Smooth muscle cell (in vitro differentiated cells): ENCODE results near the gene AGBL1. TPM values are rescaled to one million over a fixed set of nuclear protein-coding genes. Genes with fewer than 3 reads are reported as not detected.
A peak's percentile ranks its signal among the peaks of the same experiment; 100 is the strongest.

ENCODE experiments used
- DNase-seq: peaks from one replicate; lab custom pipeline; 2025; ENCODE audit not compliant: unreplicated experiment; lab: John Stamatoyannopoulos, UW
- H2AFZ ChIP-seq: fragments of 200-600 bp; sonication (generic); 2 replicates; pipeline ENCODE4 v1.6.0; 2016; ENCODE audit warnings: antibody characterized with exemption, low read depth, mild to moderate bottlenecking
- H3F3A ChIP-seq: fragments of 200-600 bp; sonication (generic); 2 replicates; pipeline ENCODE4 v1.6.0; 2017; ENCODE audit warnings: antibody characterized with exemption, low read depth
- H3K27ac ChIP-seq: fragments of 200-600 bp; sonication (generic); 2 replicates; pipeline ENCODE4 v1.5.1; 2016; ENCODE audit warnings: low read depth, mild to moderate bottlenecking
- H3K27me3 ChIP-seq: fragments of 200-600 bp; sonication (generic); 2 replicates; pipeline ENCODE4 v1.6.1; 2016; ENCODE audit warnings: low read depth, mild to moderate bottlenecking
- H3K36me3 ChIP-seq: fragments of 200-600 bp; sonication (generic); 2 replicates; pipeline ENCODE4 v1.5.1; 2016; ENCODE audit warnings: low read depth
- H3K4me1 ChIP-seq: fragments of 200-600 bp; sonication (generic); 2 replicates; pipeline ENCODE4 v1.5.1; 2016; ENCODE audit warnings: low read depth
- H3K4me2 ChIP-seq: fragments of 200-600 bp; sonication (generic); 2 replicates; pipeline ENCODE4 v1.6.0; 2016; ENCODE audit warnings: mild to moderate bottlenecking
- H3K4me3 ChIP-seq: fragments of 200-600 bp; sonication (generic); 2 replicates; pipeline ENCODE4 v1.5.1; 2016; ENCODE audit warnings: mild to moderate bottlenecking
- H3K79me2 ChIP-seq: fragments of 200-600 bp; sonication (generic); 2 replicates; pipeline ENCODE4 v1.6.0; 2016; ENCODE audit warnings: low read depth, mild to moderate bottlenecking
- H3K9ac ChIP-seq: fragments of 200-600 bp; sonication (generic); 2 replicates; pipeline ENCODE4 v1.6.0; 2016; ENCODE audit warnings: low read depth
- H3K9me3 ChIP-seq: fragments of 200-600 bp; sonication (generic); replicated peaks from 2 replicates; pipeline ENCODE4 v1.5.1; 2016; ENCODE audit warnings: low read depth
- H4K20me1 ChIP-seq: fragments of 200-600 bp; sonication (generic); 2 replicates; pipeline ENCODE4 v1.6.0; 2016; ENCODE audit warnings: low read depth
- CTCF ChIP-seq: fragments of 200-600 bp; sonication (generic); IDR thresholded peaks from 2 replicates; pipeline ENCODE4 v1.5.1; 2017; ENCODE audit warnings: borderline replicate concordance, mild to moderate bottlenecking, antibody characterized with exemption; ENCODE audit not compliant: insufficient read depth, poor library complexity, severe bottlenecking
- WGBS: methylation state at CpG from one replicate; pipeline ENCODE4 v1.1.7; 2016; ENCODE audit warnings: low lambda C conversion rate; 5-methylcytosine and 5-hydroxymethylcytosine counted together
- polyA plus RNA-seq: library from polyadenylated mRNA; unstranded; fragments of >200 nt; fragmentation: Nextera tagmentation; extraction: Ambion mirVana; gene quantifications from 2 replicates; pipeline ENCODE4 v1.2.1, GENCODE V29; 2016
- total RNA-seq: library from RNA; depleted of rRNA; stranded (reverse); fragments of >200 nt; gene quantifications from 2 replicates; pipeline ENCODE4 v1.2.3, GENCODE V29; 2014

Gene AGBL1
- total and polyA plus RNA-seq, 2 experiments from 2014 or later = not detected

- Histone ChIP-seq H3K9ac (no peak overlapping the region), H3K27me3 (no peaks in the 10 kb centered on the region), H4K20me1 (no peaks in the 10 kb centered on the region), H3F3A (no peaks in the 10 kb centered on the region), H3K4me2 (no peak overlapping the region), H3K4me1 (peaks cover 17% of the 10 kb centered on the region), H2AFZ (no peak overlapping the region), H3K9me3 (no peaks in the 10 kb centered on the region), H3K27ac (peak overlapping the region; percentile 14), H3K4me3 (no peak overlapping the region), H3K36me3 (no peaks in the 10 kb centered on the region), H3K79me2 (no peaks in the 10 kb centered on the region)
- WGBS = 10% methylated on average over 1 of the region's 1 CpG
- TF ChIP-seq CTCF = no peak
- DNase-seq = no peak
These were observed 476.3 kb downstream of the AGBL1 start for GRCh38 chr15:86555939-86556338.

DNA sequence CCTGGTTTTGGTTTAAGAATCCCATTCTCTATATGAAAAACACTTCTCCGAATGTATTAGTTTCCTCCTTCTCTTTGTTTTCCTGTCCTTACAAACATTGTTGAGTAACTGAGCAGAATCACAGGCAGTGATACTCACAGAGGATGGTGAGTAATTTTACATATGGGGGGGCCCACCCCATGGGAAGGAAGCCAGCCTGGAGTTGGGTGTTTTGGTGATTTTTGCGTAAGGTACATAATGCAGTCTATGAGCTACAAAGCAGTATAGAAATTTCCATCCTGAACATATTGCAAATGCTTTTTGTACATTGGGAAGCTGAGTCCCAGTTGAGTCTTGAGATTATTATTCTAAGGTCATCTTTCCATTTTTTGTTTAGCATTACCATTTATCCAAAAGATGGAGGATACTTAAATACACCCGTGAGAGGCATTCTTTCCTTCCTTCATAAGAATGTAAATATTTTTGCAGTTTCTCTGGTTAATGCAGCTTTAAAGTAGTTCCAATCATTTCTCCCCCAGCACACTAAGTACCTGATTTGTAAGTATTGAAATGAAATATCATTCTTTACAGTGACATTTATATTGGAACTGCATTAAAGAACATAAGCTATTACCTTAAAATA is 476.8 kb downstream of the AGBL1 start:
- Histone ChIP-seq H3K79me2 (no peaks in the 10 kb centered on the region), H3K4me3 (no peak overlapping the region), H3K9ac (no peak overlapping the region), H3K27ac (no peak overlapping the region), H3F3A (no peaks in the 10 kb centered on the region), H3K4me1 (peaks cover 17% of the 10 kb centered on the region), H4K20me1 (no peaks in the 10 kb centered on the region), H3K9me3 (no peaks in the 10 kb centered on the region), H3K36me3 (no peaks in the 10 kb centered on the region), H3K27me3 (no peaks in the 10 kb centered on the region), H2AFZ (no peak overlapping the region), H3K4me2 (no peak overlapping the region)
- TF ChIP-seq CTCF = no peak
- DNase-seq = no peak
- 94% methylated on average over 3 of the region's 3 CpGs for WGBS

DNA sequence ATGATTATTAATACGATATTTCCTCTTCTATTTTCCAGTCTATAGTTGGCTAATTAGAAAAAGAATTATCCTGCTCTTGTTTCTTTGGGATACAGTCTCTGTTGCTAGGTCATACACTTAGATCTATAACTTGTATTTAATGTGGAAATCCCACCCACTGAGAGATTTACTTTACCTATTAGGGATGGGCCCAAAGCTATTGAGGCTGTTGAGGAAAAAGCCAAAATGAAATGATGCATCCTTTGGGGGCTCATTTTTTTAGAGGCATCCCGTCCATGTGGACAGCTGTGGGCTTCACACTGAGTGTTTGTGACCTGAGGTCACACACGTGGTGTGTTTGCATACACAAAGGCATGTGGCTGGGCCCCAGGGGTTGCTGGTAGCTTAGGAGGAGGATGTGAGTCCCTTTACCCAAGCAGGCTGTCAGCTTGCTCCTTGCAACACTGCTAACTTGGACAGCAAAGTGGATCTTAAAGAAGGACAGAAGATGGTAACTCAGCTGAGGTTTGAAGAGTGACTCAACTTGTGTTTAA is 477.4 kb downstream of the AGBL1 start:
- H2AFZ ChIP-seq = no peak overlapping the region
- no peak overlapping the region for H3K4me3 ChIP-seq
- H3K27me3 ChIP-seq = no peaks in the 10 kb centered on the region
- H3K9me3 ChIP-seq = no peaks in the 10 kb centered on the region
- no peak overlapping the region for H3K9ac ChIP-seq
- peaks cover 17% of the 10 kb centered on the region for H3K4me1 ChIP-seq
- 68% methylated on average over 3 of the region's 3 CpGs for WGBS
- no peak for DNase-seq
- no peak overlapping the region for H3K4me2 ChIP-seq
- H3K27ac ChIP-seq = no peak overlapping the region
- no peaks in the 10 kb centered on the region for H4K20me1 ChIP-seq
- H3F3A ChIP-seq = no peaks in the 10 kb centered on the region
- no peaks in the 10 kb centered on the region for H3K79me2 ChIP-seq
- no peak for TF ChIP-seq CTCF
- no peaks in the 10 kb centered on the region for H3K36me3 ChIP-seq

GRCh38 chr15:86558252-86558651 is 478.6 kb downstream of the AGBL1 start:
- Histone ChIP-seq H3K9me3 (no peaks in the 10 kb centered on the region), H2AFZ (no peak overlapping the region), H4K20me1 (no peaks in the 10 kb centered on the region), H3K4me3 (no peak overlapping the region), H3K27ac (no peak overlapping the region), H3K4me2 (no peak overlapping the region), H3F3A (no peaks in the 10 kb centered on the region), H3K27me3 (no peaks in the 10 kb centered on the region), H3K9ac (no peak overlapping the region), H3K4me1 (peaks cover 17% of the 10 kb centered on the region), H3K36me3 (no peaks in the 10 kb centered on the region), H3K79me2 (no peaks in the 10 kb centered on the region)
- DNase-seq = no peak
- no peak for TF ChIP-seq CTCF
